PC-3 (cell line): ENCODE data around the gene FOXL3. TPM values are rescaled to one million over a fixed set of nuclear protein-coding genes. Genes with fewer than 3 reads are reported as not detected.

Experiments
- ATAC-seq: fragments of 200-7000 bp; cut with Tn5 transposase; 2 replicates; pipeline ENCODE4 v1.9.1; 2020; ENCODE audit warnings: mild to moderate bottlenecking, moderate library complexity
- BruUV-seq: library from RNA; stranded (reverse); fragments of 400-500 nt; replicated peaks from 2 replicates; lab custom pipeline; 2021; lab: Mats Ljungman, UMichigan
- CTCF ChIA-PET: fragments of 300-600 bp; sonication (Branson Sonifier 250); formaldehyde crosslinking; loops from one replicate; lab custom pipeline; 2022; ENCODE audit warnings: antibody characterized with exemption; lab: Charles Lee
- POLR2A ChIA-PET: fragments of 300-600 bp; sonication (Branson Sonifier 250); formaldehyde crosslinking; loops from one replicate; lab custom pipeline; 2022; ENCODE audit warnings: antibody characterized with exemption; ENCODE audit not compliant: unreplicated experiment; lab: Charles Lee
- DNase-seq: peaks from one replicate; pipeline ENCODE4 v3.0.0-alpha.2; 2015
- H2AFZ ChIP-seq: fragments of 300-600 bp; sonication (generic); 2 replicates; pipeline ENCODE4 v1.6.0; 2016; ENCODE audit warnings: antibody characterized with exemption, low read length
- H3F3A ChIP-seq: fragments of 300-600 bp; sonication (generic); one replicate; pipeline ENCODE4 v1.6.0; 2017; ENCODE audit warnings: antibody characterized with exemption, low read length, control low read depth, mild to moderate bottlenecking; ENCODE audit not compliant: unreplicated experiment
- H3K27ac ChIP-seq: fragments of 300-600 bp; sonication (generic); 2 replicates; pipeline ENCODE4 v1.5.1; 2016; ENCODE audit warnings: mild to moderate bottlenecking, low read length
- H3K27me3 ChIP-seq: fragments of 300-600 bp; sonication (generic); 2 replicates; pipeline ENCODE4 v1.6.1; 2016; ENCODE audit warnings: low read length, mixed read lengths
- H3K36me3 ChIP-seq: fragments of 300-600 bp; sonication (generic); 2 replicates; pipeline ENCODE4 v1.6.1; 2016; ENCODE audit warnings: low read depth, mixed run types, low read length, mixed read lengths
- H3K4me1 ChIP-seq: fragments of 300-600 bp; sonication (generic); 2 replicates; pipeline ENCODE4 v1.5.1; 2016; ENCODE audit warnings: low read length; ENCODE audit not compliant: insufficient read depth
- H3K4me2 ChIP-seq: fragments of 300-600 bp; sonication (generic); 2 replicates; pipeline ENCODE4 v1.6.0; 2016; ENCODE audit warnings: low read length
- H3K4me3 ChIP-seq: fragments of 300-600 bp; sonication (generic); 2 replicates; pipeline ENCODE4 v1.5.1; 2016; ENCODE audit warnings: mild to moderate bottlenecking, low read length, mixed read lengths
- H3K79me2 ChIP-seq: fragments of 300-600 bp; sonication (generic); 2 replicates; pipeline ENCODE4 v1.6.1; 2017; ENCODE audit warnings: low read length, mixed read lengths
- H3K9ac ChIP-seq: fragments of 300-600 bp; sonication (generic); 2 replicates; pipeline ENCODE4 v1.6.0; 2016; ENCODE audit warnings: mild to moderate bottlenecking, low read length
- H3K9me2 ChIP-seq: fragments of 300-600 bp; sonication (generic); replicated peaks from 2 replicates; pipeline ENCODE4 v1.6.1; 2016; ENCODE audit warnings: mixed run types, low read length, mixed read lengths
- H3K9me3 ChIP-seq: fragments of 300-600 bp; sonication (generic); 2 replicates; pipeline ENCODE4 v1.6.1; 2016; ENCODE audit warnings: low read length, mixed read lengths
- H4K20me1 ChIP-seq: fragments of 300-600 bp; sonication (generic); 2 replicates; pipeline ENCODE4 v1.6.1; 2016; ENCODE audit warnings: low read length, mixed read lengths
- EZH2 ChIP-seq: fragments of 300-600 bp; sonication (generic); IDR thresholded peaks from one replicate; pipeline ENCODE4 v1.6.1; 2017; ENCODE audit warnings: antibody characterized with exemption, mild to moderate bottlenecking, low read length; ENCODE audit not compliant: unreplicated experiment
- EZH2phosphoT487 ChIP-seq: fragments of 300-600 bp; sonication (generic); IDR thresholded peaks from 2 replicates; pipeline ENCODE4 v1.6.1; 2018; ENCODE audit warnings: mild to moderate bottlenecking, antibody characterized with exemption, low read length, borderline replicate concordance
- intact Hi-C: fragments of 100-400 bp; cut with micrococcal nuclease; formaldehyde crosslinking; loops from 2 replicates; pipeline ENCODE4 v1.9.0; 2023
- total RNA-seq: library from RNA; depleted of rRNA; stranded (reverse); fragments of >200 nt; gene quantifications from 2 replicates; pipeline ENCODE4 v1.2.3, GENCODE V29; 2014
- TF ChIP-seq, protein P1 (sequence below): fragments of 300-600 bp; sonication (generic); conservative IDR thresholded peaks from 2 replicates; pipeline ENCODE4 v1.5.1; 2017; ENCODE audit warnings: antibody characterized with exemption, low read depth, mild to moderate bottlenecking, low read length

Gene FOXL3
- total RNA-seq, 1 experiment from 2014 or later: not detected

DNA sequence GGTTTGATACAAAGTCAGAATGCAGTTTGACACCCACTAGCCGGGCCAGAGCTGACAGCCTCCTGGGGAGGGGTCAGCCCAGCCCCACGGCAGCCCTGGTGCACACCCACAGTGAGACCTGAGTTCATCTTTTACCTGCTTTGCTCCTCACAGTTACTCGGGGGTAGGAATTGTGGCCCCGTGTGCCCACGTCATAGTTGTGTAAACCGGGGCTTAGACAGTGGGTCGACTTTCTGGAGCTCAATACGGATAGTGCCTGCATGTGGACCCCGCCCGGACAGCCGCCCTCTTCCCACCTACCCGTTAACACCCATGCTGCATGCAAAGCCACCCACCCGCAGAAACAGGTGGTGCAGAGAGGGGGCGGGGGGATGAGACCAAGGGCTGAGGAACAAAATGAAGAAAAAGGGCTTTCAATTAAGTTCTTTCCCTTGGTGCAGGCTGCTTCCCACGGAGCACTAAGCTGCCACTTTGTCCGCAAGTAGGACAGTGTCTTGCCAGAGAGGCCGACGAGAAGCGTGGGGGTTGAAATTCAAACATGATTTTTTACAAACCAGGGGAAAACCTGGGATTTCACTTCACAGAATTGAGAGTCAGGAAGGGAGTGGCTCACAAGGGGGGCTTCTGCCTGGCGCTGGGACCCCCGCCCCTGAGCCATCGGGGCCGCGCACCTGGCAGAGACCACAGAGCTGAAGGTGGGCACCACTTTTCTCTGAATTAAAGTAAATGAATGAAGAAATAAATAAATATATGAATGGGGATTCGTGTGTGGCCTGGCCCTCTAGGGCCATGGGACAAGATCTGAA lies 24.6 kb upstream of the FOXL3 start:
- intact Hi-C loops: no loop called here

GRCh38 chr7:265998-266850 lies 23.7 kb upstream of the FOXL3 start:
- Histone ChIP-seq H3K36me3 (no peaks in the 10 kb centered on the region; the same call in 1 of the 2 replicates), H3K4me2 (no peak overlapping the region), H3K9me2 (no peaks in the 10 kb centered on the region), H2AFZ (no peak overlapping the region), H3K9me3 (peaks cover 8% of the 10 kb centered on the region; the same call in 1 of the 2 replicates), H4K20me1 (no peaks in the 10 kb centered on the region), H3K27ac (no peak overlapping the region), H3F3A (no peaks in the 10 kb centered on the region), H3K4me1 (no peaks in the 10 kb centered on the region), H3K4me3 (no peak overlapping the region), H3K27me3 (no peaks in the 10 kb centered on the region), H3K79me2 (no peaks in the 10 kb centered on the region), H3K9ac (no peak overlapping the region)
- POLR2A ChIA-PET: no interaction called here
- no TSS peak for BruUV-seq
- TF ChIP-seq, protein P1, sequence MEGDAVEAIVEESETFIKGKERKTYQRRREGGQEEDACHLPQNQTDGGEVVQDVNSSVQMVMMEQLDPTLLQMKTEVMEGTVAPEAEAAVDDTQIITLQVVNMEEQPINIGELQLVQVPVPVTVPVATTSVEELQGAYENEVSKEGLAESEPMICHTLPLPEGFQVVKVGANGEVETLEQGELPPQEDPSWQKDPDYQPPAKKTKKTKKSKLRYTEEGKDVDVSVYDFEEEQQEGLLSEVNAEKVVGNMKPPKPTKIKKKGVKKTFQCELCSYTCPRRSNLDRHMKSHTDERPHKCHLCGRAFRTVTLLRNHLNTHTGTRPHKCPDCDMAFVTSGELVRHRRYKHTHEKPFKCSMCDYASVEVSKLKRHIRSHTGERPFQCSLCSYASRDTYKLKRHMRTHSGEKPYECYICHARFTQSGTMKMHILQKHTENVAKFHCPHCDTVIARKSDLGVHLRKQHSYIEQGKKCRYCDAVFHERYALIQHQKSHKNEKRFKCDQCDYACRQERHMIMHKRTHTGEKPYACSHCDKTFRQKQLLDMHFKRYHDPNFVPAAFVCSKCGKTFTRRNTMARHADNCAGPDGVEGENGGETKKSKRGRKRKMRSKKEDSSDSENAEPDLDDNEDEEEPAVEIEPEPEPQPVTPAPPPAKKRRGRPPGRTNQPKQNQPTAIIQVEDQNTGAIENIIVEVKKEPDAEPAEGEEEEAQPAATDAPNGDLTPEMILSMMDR: no peak
- TF ChIP-seq EZH2 (no peak), EZH2phosphoT487 (no peak)
- DNase-seq (no peak), ATAC-seq (no peak; the same call in 1 of the 2 replicates)
- CTCF ChIA-PET: interaction anchor here (1.0 kb wide), 1 partner anchor 202 kb away, joined by 5 read pairs; no protein-coding TSS in a partner anchor
- intact Hi-C loops: no loop called here

More for the DNA sequence above, 24.6 kb upstream of the FOXL3 start:
- no peak overlapping the region for H2AFZ ChIP-seq
- H3K36me3 ChIP-seq: peaks cover 3% of the 10 kb centered on the region; the same call in 1 of the 2 replicates
- CTCF ChIA-PET: no interaction called here
- H3K9ac ChIP-seq: no peak overlapping the region
- H3K27ac ChIP-seq: no peak overlapping the region
- H3K27me3 ChIP-seq: no peaks in the 10 kb centered on the region
- no peak for TF ChIP-seq EZH2phosphoT487
- TF ChIP-seq EZH2: no peak
- TF ChIP-seq, protein P1: no peak
- no peaks in the 10 kb centered on the region for H3K4me1 ChIP-seq
- no peaks in the 10 kb centered on the region for H3K9me2 ChIP-seq
- H4K20me1 ChIP-seq: no peaks in the 10 kb centered on the region
- H3K4me2 ChIP-seq: no peak overlapping the region
- ATAC-seq (no peak), DNase-seq (no peak)
- H3K4me3 ChIP-seq: no peak overlapping the region
- POLR2A ChIA-PET: no interaction called here
- peaks cover 8% of the 10 kb centered on the region; the same call in 1 of the 2 replicates for H3K9me3 ChIP-seq
- no peaks in the 10 kb centered on the region for H3K79me2 ChIP-seq
- BruUV-seq: no TSS peak
- no peaks in the 10 kb centered on the region for H3F3A ChIP-seq
